Activated T-cell treated with anti-CD3 and anti-CD28 coated beads for 48 hours (primary cell): ENCODE measurements around the gene GRM1.

Experiments used
- DNase-seq: peaks from one replicate; pipeline ENCODE4 v3.0.0-alpha.2; 2020; ENCODE audit warnings: low read depth

Gene GRM1

GRCh38 chr6:146481527-146481926 lies 452.7 kb downstream of the GRM1 start:
- no peak for DNase-seq

- no peak for DNase-seq
Measured at GRCh38 chr6:146484411-146484810, 455.5 kb downstream of the GRM1 start.
